Activated CD8-positive, alpha-beta T cell treated with anti-CD3 and anti-CD28 coated beads for 36 hours (primary cell): ENCODE results near the gene DIAPH1. TPM values are rescaled to one million over a fixed set of nuclear protein-coding genes. Genes with fewer than 3 reads are reported as not detected.

Source experiments
- ATAC-seq: fragments of 200-7000 bp; cut with Tn5 transposase; one replicate; pipeline ENCODE4 v1.10.0; 2021; ENCODE audit warnings: mild to moderate bottlenecking, moderate library complexity
- CTCF ChIA-PET: fragments of 350-600 bp; sonication (Branson Sonifier 250); formaldehyde crosslinking; loops from one replicate; lab custom pipeline; 2021; ENCODE audit warnings: antibody characterized with exemption; lab: Charles Lee
- POLR2A ChIA-PET: fragments of 350-600 bp; sonication (Branson Sonifier 250); formaldehyde crosslinking; loops from one replicate; lab custom pipeline; 2021; ENCODE audit warnings: antibody characterized with exemption; lab: Charles Lee
- DNase-seq: peaks from one replicate; pipeline ENCODE4 v3.0.0-alpha.2; 2020
- H3K27ac Mint-ChIP-seq: one replicate; pipeline ENCODE4 v1.8.0; 2021; ENCODE audit warnings: mild to moderate bottlenecking, mixed read lengths
- H3K27me3 Mint-ChIP-seq: one replicate; pipeline ENCODE4 v1.8.0; 2021; ENCODE audit warnings: mixed read lengths
- H3K36me3 Mint-ChIP-seq: one replicate; pipeline ENCODE4 v1.8.0; 2021; ENCODE audit warnings: low read depth, mixed read lengths
- H3K4me1 Mint-ChIP-seq: one replicate; pipeline ENCODE4 v1.8.0; 2021; ENCODE audit warnings: low read depth, mixed read lengths
- H3K4me3 Mint-ChIP-seq: one replicate; pipeline ENCODE4 v1.8.0; 2021; ENCODE audit warnings: mild to moderate bottlenecking, moderate library complexity, mixed read lengths
- H3K9me3 Mint-ChIP-seq: one replicate; pipeline ENCODE4 v1.8.0; 2021; ENCODE audit warnings: mixed read lengths
- intact Hi-C: fragments of 100-400 bp; cut with micrococcal nuclease; formaldehyde crosslinking; loops from one replicate; pipeline ENCODE4 v1.10.0; 2022
- total RNA-seq, 2 experiments: library from RNA; stranded (reverse); gene quantifications; one replicate each; pipeline ENCODE4 v1.2.3, GENCODE V29; 2021
- TF ChIP-seq, protein P1 (sequence below): fragments of 200-600 bp; IDR thresholded peaks from one replicate; pipeline ENCODE4 v1.8.0; 2022; ENCODE audit warnings: antibody characterized with exemption, mild to moderate bottlenecking

The DIAPH1 gene
- total RNA-seq, 2 experiments from 2014 or later, result 209 to 218 TPM

DNA sequence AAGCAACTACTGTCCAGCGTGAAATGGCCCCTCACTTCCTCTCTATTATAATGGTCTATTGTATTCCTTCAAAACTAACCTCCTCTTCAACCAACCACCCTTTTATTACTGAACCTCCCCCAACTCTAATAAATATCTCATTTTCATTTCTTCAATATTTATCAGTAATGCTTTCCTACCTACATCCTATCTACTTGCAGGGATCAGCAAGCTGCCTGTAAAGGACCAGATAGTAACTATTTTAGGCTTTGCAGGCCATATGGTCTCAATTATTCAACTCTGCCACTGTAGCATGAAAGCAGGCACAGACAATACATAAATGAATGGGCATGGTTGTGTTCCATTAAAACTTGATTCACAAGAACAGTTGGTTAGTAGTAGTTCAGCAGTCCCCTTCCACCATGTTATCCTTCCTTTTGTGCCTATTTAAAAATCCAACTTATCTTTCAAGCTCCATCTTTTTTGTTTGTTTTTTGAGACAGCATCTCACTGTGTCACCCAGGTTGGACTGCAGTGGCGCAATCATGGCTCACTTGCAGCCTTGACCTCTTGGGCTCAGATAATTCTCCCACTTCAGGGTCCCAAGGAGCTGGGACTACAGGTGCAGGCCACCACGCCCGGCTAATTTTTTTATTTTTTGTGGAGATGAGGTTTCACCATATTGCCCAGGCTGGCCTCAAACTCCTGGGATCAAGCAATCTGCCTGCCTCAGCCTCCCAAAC, 84.1 kb downstream of the DIAPH1 start:
- intact Hi-C loops, result no loop called here
- H3K36me3 Mint-ChIP-seq, result peaks cover 31% of the 10 kb centered on the region
- no peaks in the 10 kb centered on the region for H3K27me3 Mint-ChIP-seq
- H3K27ac Mint-ChIP-seq, result no peak overlapping the region
- H3K9me3 Mint-ChIP-seq, result no peaks in the 10 kb centered on the region
- H3K4me3 Mint-ChIP-seq, result no peak overlapping the region
- DNase-seq, result no peak
- POLR2A ChIA-PET, result no interaction called here
- H3K4me1 Mint-ChIP-seq, result peaks cover 2% of the 10 kb centered on the region
- CTCF ChIA-PET, result interaction anchor here (0.9 to 2.9 kb wide), 6 partner anchors 11 to 58 kb away, joined by 3 to 15 read pairs (median 7); no protein-coding TSS in a partner anchor
- TF ChIP-seq, protein P1, sequence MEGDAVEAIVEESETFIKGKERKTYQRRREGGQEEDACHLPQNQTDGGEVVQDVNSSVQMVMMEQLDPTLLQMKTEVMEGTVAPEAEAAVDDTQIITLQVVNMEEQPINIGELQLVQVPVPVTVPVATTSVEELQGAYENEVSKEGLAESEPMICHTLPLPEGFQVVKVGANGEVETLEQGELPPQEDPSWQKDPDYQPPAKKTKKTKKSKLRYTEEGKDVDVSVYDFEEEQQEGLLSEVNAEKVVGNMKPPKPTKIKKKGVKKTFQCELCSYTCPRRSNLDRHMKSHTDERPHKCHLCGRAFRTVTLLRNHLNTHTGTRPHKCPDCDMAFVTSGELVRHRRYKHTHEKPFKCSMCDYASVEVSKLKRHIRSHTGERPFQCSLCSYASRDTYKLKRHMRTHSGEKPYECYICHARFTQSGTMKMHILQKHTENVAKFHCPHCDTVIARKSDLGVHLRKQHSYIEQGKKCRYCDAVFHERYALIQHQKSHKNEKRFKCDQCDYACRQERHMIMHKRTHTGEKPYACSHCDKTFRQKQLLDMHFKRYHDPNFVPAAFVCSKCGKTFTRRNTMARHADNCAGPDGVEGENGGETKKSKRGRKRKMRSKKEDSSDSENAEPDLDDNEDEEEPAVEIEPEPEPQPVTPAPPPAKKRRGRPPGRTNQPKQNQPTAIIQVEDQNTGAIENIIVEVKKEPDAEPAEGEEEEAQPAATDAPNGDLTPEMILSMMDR, result no peak
- ATAC-seq, result no peak

DNA sequence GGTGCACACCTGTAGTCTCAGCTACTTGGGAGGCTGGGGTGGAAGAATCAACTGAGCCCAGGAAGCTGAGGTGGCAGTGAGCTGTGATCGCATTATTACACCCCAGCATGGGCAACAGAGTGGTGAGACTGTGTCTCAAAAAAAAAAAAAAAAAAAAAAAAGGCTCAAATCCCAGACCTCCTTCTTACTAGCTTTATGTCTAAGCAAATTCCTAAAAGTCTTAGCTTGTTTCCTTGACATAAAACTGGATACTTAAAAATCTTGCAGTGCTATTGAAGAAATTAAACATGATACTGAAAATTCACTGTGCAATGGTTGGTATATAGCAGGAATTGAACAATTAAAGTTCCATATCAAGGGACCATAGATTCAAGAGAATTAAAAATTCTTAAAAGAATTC, 84.9 kb downstream of the DIAPH1 start:
- CTCF ChIA-PET, result interaction anchor here (0.7 to 2.9 kb wide), 9 partner anchors 9 to 122 kb away, joined by 3 to 12 read pairs (median 5); partner anchors contain the start of gene PCDHGA10
- POLR2A ChIA-PET, result no interaction called here
- TF ChIP-seq, protein P1, result no peak
- H3K4me3 Mint-ChIP-seq, result no peak overlapping the region
- DNase-seq (no peak), ATAC-seq (no peak)
- peaks cover 28% of the 10 kb centered on the region for H3K36me3 Mint-ChIP-seq
- no peaks in the 10 kb centered on the region for H3K27me3 Mint-ChIP-seq
- H3K27ac Mint-ChIP-seq, result no peak overlapping the region
- H3K4me1 Mint-ChIP-seq, result peaks cover 2% of the 10 kb centered on the region
- H3K9me3 Mint-ChIP-seq, result no peaks in the 10 kb centered on the region
- intact Hi-C loops, result no loop called here

- CTCF ChIA-PET, result interaction anchor here (1.3 to 2.9 kb wide), 3 partner anchors 8 to 35 kb away, joined by 5 to 12 read pairs (median 6); no protein-coding TSS in a partner anchor
Observed at GRCh38 chr5:141532726-141533125, 86.1 kb downstream of the DIAPH1 start.

DNA sequence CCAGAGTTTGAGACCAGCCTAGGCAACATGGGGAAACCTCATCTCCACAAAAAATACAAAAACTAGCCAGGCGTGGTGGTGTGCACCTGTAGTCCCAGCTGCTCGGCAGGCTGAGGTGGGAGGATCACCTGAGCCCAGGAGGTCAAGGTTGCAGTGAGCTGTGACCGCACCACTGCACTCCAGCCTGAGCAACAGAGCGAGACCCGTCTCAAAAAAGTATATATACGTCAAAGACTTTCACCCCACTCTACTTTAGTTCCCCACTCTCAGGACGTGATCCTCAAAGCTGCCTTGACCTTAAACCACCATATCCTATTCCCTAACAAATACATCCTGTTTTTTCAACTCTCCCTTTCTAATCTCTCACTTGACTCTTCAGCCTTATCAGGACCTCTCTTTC, 88.9 kb downstream of the DIAPH1 start:
- Mint-ChIP-seq H3K4me1 (peaks cover 11% of the 10 kb centered on the region), H3K9me3 (no peaks in the 10 kb centered on the region), H3K36me3 (peaks cover 45% of the 10 kb centered on the region), H3K27me3 (no peaks in the 10 kb centered on the region), H3K27ac (no peak overlapping the region), H3K4me3 (no peak overlapping the region)
- intact Hi-C loops, result no loop called here
- ChIA-PET POLR2A (no interaction called here), CTCF (interaction anchor here (1.3 to 2.2 kb wide), 2 partner anchors 9 to 38 kb away, joined by 5 to 10 read pairs; no protein-coding TSS in a partner anchor)
- ATAC-seq (no peak), DNase-seq (no peak)
- TF ChIP-seq, protein P1, result no peak

More at GRCh38 chr5:141532726-141533125, 86.1 kb downstream of the DIAPH1 start:
- ATAC-seq (no peak), DNase-seq (no peak)
- H3K27me3 Mint-ChIP-seq, result no peaks in the 10 kb centered on the region
- no peak overlapping the region for H3K4me3 Mint-ChIP-seq
- intact Hi-C loops, result no loop called here
- no peak overlapping the region for H3K27ac Mint-ChIP-seq
- H3K9me3 Mint-ChIP-seq, result no peaks in the 10 kb centered on the region
- peaks cover 37% of the 10 kb centered on the region for H3K36me3 Mint-ChIP-seq
- peaks cover 2% of the 10 kb centered on the region for H3K4me1 Mint-ChIP-seq
- TF ChIP-seq, protein P1, result no peak
- POLR2A ChIA-PET, result no interaction called here

DNA sequence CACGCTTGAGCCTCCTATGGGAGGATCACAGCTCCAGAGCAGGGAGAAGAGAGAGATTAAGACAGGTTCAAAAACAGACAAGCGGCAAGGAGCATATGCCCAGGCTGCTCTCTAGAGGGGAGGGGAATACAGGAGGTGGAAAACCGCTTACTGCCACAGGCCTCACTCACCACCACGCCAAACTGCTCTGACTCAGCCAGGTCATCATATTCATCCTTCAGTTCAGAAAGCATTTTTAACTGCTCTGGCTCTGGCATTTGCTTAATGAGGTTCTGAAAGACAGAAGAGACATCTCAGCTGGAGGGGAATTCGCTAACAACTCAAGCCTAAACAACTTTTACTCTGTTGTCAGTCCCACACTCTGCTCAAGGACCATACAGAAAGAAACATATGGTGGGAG, 89.8 kb downstream of the DIAPH1 start:
- H3K4me3 Mint-ChIP-seq, result no peak overlapping the region
- POLR2A ChIA-PET, result no interaction called here

More for the DNA sequence above, 89.8 kb downstream of the DIAPH1 start:
- H3K36me3 Mint-ChIP-seq, result peaks cover 43% of the 10 kb centered on the region
- DNase-seq (no peak), ATAC-seq (no peak)
- TF ChIP-seq, protein P1, result no peak
- intact Hi-C loops, result no loop called here
- peaks cover 17% of the 10 kb centered on the region for H3K4me1 Mint-ChIP-seq
- no peaks in the 10 kb centered on the region for H3K9me3 Mint-ChIP-seq
- CTCF ChIA-PET, result interaction anchor here (1.9 to 2.5 kb wide), 3 partner anchors 39 to 108 kb away, joined by 6 to 10 read pairs (median 8); partner anchors contain the start of genes PCDHGA11 and PCDHGA12
- H3K27ac Mint-ChIP-seq, result no peak overlapping the region
- H3K27me3 Mint-ChIP-seq, result no peaks in the 10 kb centered on the region
